ENCODE measurements around the gene FOXD1. TPM values are rescaled to one million over a fixed set of nuclear protein-coding genes. Genes with fewer than 3 reads are reported as not detected.

Gene FOXD1
- total and polyA plus RNA-seq, 2 of the 4 experiments (the other 2 are of a cell fraction), result 3.2 to 23.1 TPM

GRCh38 chr5:73447530-73448462 is 781 bp downstream of the FOXD1 start:
- in situ Hi-C loops (cut with MboI; ENCODE audit: low sequenced_read_pairs), result loop anchor here (5.0 to 10.0 kb wide), 3 partner anchors 140 to 363 kb away; no protein-coding TSS in a partner anchor
- dilution Hi-C loops (cut with HindIII; ENCODE audit: low sequenced_read_pairs, unreplicated experiment), result no loop called here
- Histone ChIP-seq H3K18ac (ENCODE audit: low read depth, low read length) (peak overlapping the region; percentile 81), H3K4me1 (ENCODE audit: control insufficient read depth, insufficient read depth, low read length) (peaks cover 9% of the 10 kb centered on the region; the same call in 1 of the 2 replicates), H4K91ac (ENCODE audit: insufficient read depth, low read depth, low read length) (peak overlapping the region; percentile 66), H4K20me1 (ENCODE audit: insufficient read depth, low read length) (peaks cover 6% of the 10 kb centered on the region; the same call in 1 of the 2 replicates), H2AK9ac (replicated peaks; ENCODE audit: low read depth, low read length, poor library complexity) (peak overlapping the region; percentile 93), H3K23ac (ENCODE audit: low read depth, low read length) (peak overlapping the region; percentile 28; the same call in 1 of the 2 replicates), H3K4me3 (ENCODE audit: insufficient read depth, low read depth, low read length) (peak overlapping the region; percentile 94), H3K4me2 (ENCODE audit: low read depth, low read length) (peak overlapping the region; percentile 49), H3K14ac (replicated peaks; ENCODE audit: low read depth, low read length) (peak overlapping the region; percentile 92), H3K4ac (ENCODE audit: low read depth, low read length) (peak overlapping the region; percentile 83), H4K5ac (ENCODE audit: low read depth, low read length) (no peak overlapping the region), H3K9me3 (ENCODE audit: control insufficient read depth, insufficient read depth, low read length) (no peaks in the 10 kb centered on the region), H3K79me1 (ENCODE audit: low read depth in 1 of 2, low read length in 2 of 2) (peaks cover 12 to 22% of the 10 kb centered on the region in 2 experiments), H3K27ac (ENCODE audit: insufficient read depth, low read length) (peak overlapping the region; percentile 97), H2BK15ac (ENCODE audit: low read depth, low read length) (no peak overlapping the region), H3K36me3 (ENCODE audit: control insufficient read depth, insufficient read depth, low read length) (peaks cover 8% of the 10 kb centered on the region; the same call in 1 of the 2 replicates), H3K9ac (ENCODE audit: low read depth, low read length) (peak overlapping the region; percentile 91), H2BK20ac (ENCODE audit: low read depth, low read length) (no peak overlapping the region), H3K27me3 (ENCODE audit: control insufficient read depth, insufficient read depth, low read length) (peaks cover 6% of the 10 kb centered on the region), H4K8ac (ENCODE audit: low read depth in 2 of 2, low read length in 2 of 2) (peak overlapping the region in 1 of 2 experiments; percentile 72; a peak in 2 of 4 replicates), H3K56ac (ENCODE audit: extremely low read depth, insufficient read depth, low read length) (peak overlapping the region; percentile 38; the same call in 1 of the 2 replicates), H2BK120ac (ENCODE audit: low read depth, low read length) (peak overlapping the region; percentile 91), H2AK5ac (ENCODE audit: low read depth, low read length) (peak overlapping the region; percentile 71; the same call in 1 of the 2 replicates), H3K9me1 (ENCODE audit: insufficient read depth, low read length) (no peaks in the 10 kb centered on the region; the same call in 1 of the 2 replicates), H2AFZ (replicated peaks; ENCODE audit: low read length, poor library complexity) (peak overlapping the region; percentile 95), H2BK5ac (ENCODE audit: low read depth, low read length, poor library complexity, severe bottlenecking) (peak overlapping the region; percentile 96)
- no peak; the same call in 1 of the 2 replicates for TF ChIP-seq RAD21 (IDR thresholded peaks at IDR 0.05; ENCODE audit: low read length)
- peak; percentile 12; the same call in 1 of the 2 replicates for TF ChIP-seq CTCF (conservative IDR thresholded peaks at IDR 0.05; ENCODE audit: low read depth, low read length)
- no peak for TF ChIP-seq MXI1 (IDR thresholded peaks at IDR 0.05; ENCODE audit: borderline replicate concordance, low read depth, low read length)
- ATAC-seq (ENCODE audit: low read depth), result peak; percentile 19
- BruUV-seq (replicated peaks), result no TSS peak
- CTCF ChIA-PET, result interaction anchor here (0.6 to 2.1 kb wide), 4 partner anchors 73 to 232 kb away, joined by 3 to 9 read pairs (median 4); no protein-coding TSS in a partner anchor
- intact Hi-C loops (cut with micrococcal nuclease), result loop anchor here (1.0 kb wide), 1 partner anchor 135 kb away; no protein-coding TSS in a partner anchor
- DNase-seq, result peak; percentile 75
- WGBS, 2 experiments (ENCODE audit: extremely low coverage in 2 of 2, insufficient read length in 1 of 2), result 0% methylated on average over 47 of the region's 127 CpGs; no CpG with 5 or more reads in 1 of the 2 experiments
- POLR2A ChIA-PET (ENCODE audit: unreplicated experiment), result interaction anchor here (1.0 to 1.4 kb wide), 2 partner anchors 28 to 232 kb away, joined by 3 read pairs; no protein-coding TSS in a partner anchor

Data from IMR-90 (cell line).